GM19328 (cell line): ENCODE results near the gene PAQR8.

Source experiments
- ATAC-seq: cut with Tn5 transposase; IDR thresholded peaks from one replicate; pipeline ENCODE4 v1.9.1; 2021; ENCODE audit warnings: mild to moderate bottlenecking, moderate library complexity; ENCODE audit not compliant: unreplicated experiment

Gene PAQR8

GRCh38 chr6:52346503-52346902, 15.4 kb upstream of the PAQR8 start:
- no peak for ATAC-seq

- ATAC-seq: no peak
Observed at GRCh38 chr6:52347818-52348217, 14.1 kb upstream of the PAQR8 start.

GRCh38 chr6:52351879-52352238, 10.1 kb upstream of the PAQR8 start:
- ATAC-seq: no peak

- ATAC-seq: peak; percentile 82
Observed at GRCh38 chr6:52352239-52353018, 9.5 kb upstream of the PAQR8 start.

- ATAC-seq: no peak
Observed at GRCh38 chr6:52356017-52356416, 5.9 kb upstream of the PAQR8 start.

GRCh38 chr6:52359403-52359802, 2.5 kb upstream of the PAQR8 start:
- no peak for ATAC-seq

- no peak for ATAC-seq
Observed at GRCh38 chr6:52360028-52360427, 1.9 kb upstream of the PAQR8 start.

GRCh38 chr6:52360601-52361413, 1.1 kb upstream of the PAQR8 start:
- ATAC-seq: no peak

- no peak for ATAC-seq
Observed at GRCh38 chr6:52361414-52361944, 472 bp upstream of the PAQR8 start.

GRCh38 chr6:52362443-52363227, 684 bp downstream of the PAQR8 start:
- ATAC-seq: peak; percentile 39

GRCh38 chr6:52363228-52363867, 1.4 kb downstream of the PAQR8 start:
- ATAC-seq: no peak

- no peak for ATAC-seq
Observed at GRCh38 chr6:52364480-52365166, 2.7 kb downstream of the PAQR8 start.

GRCh38 chr6:52365317-52365716, 3.4 kb downstream of the PAQR8 start:
- ATAC-seq: no peak

- no peak for ATAC-seq
Observed at GRCh38 chr6:52365866-52366540, 4.1 kb downstream of the PAQR8 start.

- ATAC-seq: no peak
Observed at GRCh38 chr6:52368002-52368401, 6.1 kb downstream of the PAQR8 start.

- ATAC-seq: no peak
Observed at GRCh38 chr6:52369234-52369633, 7.3 kb downstream of the PAQR8 start.

- no peak for ATAC-seq
Observed at GRCh38 chr6:52371656-52372191, 9.8 kb downstream of the PAQR8 start.

- ATAC-seq: no peak
Observed at GRCh38 chr6:52373151-52373690, 11.3 kb downstream of the PAQR8 start.

GRCh38 chr6:52374247-52374646, 12.3 kb downstream of the PAQR8 start:
- ATAC-seq: no peak
